Thyroid gland (tissue), 4 donors: ENCODE results near the gene OR13C9.
"Not testable (repeated sequence)": the region's sequence is repeated elsewhere in the genome, so short reads cannot be mapped to it uniquely, and the experiment has no call there.

Experiments
- POLR2A ChIP-seq, 2 donors: fragments of 450-650 bp; IDR thresholded peaks; one replicate each; pipeline ENCODE4 v1.6.1; 2017; ENCODE audit warnings: antibody characterized with exemption in 2 of 2, mild to moderate bottlenecking in 2 of 2, moderate library complexity in 1 of 2
- TF ChIP-seq, protein P1 (sequence below), 6 experiments: fragments of 200-600 bp in 3 of 6; fragments of 450-650 bp in 3 of 6; sonication (generic) in 3 of 6; IDR thresholded peaks; one replicate each; pipeline ENCODE4 v1.5.1; 2016 to 2019; ENCODE audit warnings: antibody characterized with exemption in 6 of 6, mild to moderate bottlenecking in 2 of 6, inconsistent platforms in 1 of 6, moderate library complexity in 1 of 6

DNA sequence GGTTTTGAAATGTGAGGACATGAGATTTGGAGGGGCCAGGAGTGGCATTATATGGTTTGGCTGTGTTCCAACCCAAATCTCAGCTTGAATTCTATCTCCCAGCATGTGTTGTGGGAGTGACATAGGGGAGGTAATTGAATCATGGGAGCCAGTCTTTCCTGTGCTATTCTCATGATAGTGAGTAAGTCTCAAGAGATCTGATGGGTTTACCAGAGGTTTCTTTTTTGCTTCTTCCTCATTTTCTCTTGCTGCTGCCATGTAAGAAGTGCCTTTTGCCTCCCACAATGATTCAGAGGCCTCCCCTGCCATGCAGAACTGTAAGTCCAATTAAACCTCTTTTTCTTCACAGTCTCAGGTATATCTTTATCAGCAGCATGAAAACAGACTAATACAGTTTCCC, 8.0 kb upstream of the OR13C9 start:
- TF ChIP-seq, protein P1, sequence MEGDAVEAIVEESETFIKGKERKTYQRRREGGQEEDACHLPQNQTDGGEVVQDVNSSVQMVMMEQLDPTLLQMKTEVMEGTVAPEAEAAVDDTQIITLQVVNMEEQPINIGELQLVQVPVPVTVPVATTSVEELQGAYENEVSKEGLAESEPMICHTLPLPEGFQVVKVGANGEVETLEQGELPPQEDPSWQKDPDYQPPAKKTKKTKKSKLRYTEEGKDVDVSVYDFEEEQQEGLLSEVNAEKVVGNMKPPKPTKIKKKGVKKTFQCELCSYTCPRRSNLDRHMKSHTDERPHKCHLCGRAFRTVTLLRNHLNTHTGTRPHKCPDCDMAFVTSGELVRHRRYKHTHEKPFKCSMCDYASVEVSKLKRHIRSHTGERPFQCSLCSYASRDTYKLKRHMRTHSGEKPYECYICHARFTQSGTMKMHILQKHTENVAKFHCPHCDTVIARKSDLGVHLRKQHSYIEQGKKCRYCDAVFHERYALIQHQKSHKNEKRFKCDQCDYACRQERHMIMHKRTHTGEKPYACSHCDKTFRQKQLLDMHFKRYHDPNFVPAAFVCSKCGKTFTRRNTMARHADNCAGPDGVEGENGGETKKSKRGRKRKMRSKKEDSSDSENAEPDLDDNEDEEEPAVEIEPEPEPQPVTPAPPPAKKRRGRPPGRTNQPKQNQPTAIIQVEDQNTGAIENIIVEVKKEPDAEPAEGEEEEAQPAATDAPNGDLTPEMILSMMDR (IDR thresholded peaks at IDR 0.05): not testable (repeated sequence)
- TF ChIP-seq POLR2A (IDR thresholded peaks at IDR 0.05): not testable (repeated sequence)
